Muscle of arm (tissue), 12 donors: ENCODE data around the gene SEMG2. TPM values are rescaled to one million over a fixed set of nuclear protein-coding genes. Genes with fewer than 3 reads are reported as not detected.

Source experiments
- DNase-seq: peaks from one replicate; pipeline ENCODE4 v3.0.0-alpha.2; 2013
- polyA plus RNA-seq, 12 donors: library from polyadenylated mRNA; unstranded; fragments of 120-200 nt; gene quantifications; one replicate each; pipeline ENCODE4 v1.2.1, GENCODE V29; 2013; ENCODE audit not compliant: insufficient read length in 12 of 12

SEMG2 gene
- polyA plus RNA-seq, 12 donors = not detected

DNA sequence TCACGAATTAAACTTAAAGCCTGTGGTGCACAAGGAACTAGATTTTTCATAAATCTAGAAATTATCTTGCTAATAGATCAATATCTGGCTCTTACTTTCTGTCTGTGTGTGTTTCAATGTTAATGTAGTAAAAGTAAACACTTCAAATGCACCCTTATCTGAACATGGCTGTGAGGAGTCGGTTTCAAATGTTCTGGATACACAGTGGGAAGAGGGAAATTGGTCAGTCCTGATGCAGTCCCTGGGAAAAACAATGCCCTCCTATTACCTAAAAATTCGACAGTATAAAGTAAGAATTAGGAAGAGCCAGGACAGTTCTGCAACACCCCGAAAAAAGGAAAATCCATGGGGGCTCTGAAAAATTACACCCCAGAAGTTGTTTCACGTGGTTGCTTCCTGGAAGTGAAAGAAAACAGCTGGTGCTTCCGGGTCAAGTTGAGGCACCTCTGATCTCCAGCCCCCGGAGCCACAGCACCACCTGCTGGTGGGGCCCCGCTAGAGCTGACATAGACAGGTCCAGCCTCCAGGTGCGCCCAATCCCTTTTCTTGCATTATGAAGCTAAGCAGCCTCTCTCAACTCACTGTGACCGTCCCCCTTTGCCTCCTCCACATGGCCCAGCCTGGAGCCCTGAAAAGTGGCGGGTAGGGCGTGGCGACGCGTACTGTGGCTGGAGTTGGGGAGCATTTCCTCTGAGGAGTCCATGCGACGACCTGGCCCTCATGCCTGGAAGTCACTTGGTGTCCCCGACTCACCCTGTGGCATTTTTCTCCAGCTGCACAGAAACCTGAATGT is 8.3 kb downstream of the SEMG2 start:
- no peak for DNase-seq

GRCh38 chr20:45230631-45231030 is 9.5 kb downstream of the SEMG2 start:
- no peak for DNase-seq

GRCh38 chr20:45235995-45236394 is 14.8 kb downstream of the SEMG2 start:
- DNase-seq = no peak

DNA sequence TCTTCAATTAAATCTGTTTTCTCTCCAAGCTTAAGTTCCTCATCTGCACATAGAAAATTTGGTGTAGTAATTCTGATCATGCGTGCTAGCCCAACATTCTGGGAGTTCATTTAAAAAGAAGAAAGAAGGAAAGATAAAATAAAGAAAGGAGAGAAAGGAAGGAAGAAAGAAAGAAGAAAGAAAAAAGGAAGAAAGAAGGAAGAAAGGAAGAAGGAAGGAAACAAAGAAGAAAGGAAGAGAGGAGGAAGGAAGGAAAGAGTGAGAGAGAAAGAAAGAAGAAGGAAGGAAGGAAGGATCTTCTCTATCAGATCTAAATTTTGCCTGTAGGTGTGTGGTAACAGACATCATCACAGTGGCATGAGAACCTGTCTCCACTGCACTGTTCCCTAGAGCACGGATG is 17.0 kb downstream of the SEMG2 start:
- DNase-seq = no peak

DNA sequence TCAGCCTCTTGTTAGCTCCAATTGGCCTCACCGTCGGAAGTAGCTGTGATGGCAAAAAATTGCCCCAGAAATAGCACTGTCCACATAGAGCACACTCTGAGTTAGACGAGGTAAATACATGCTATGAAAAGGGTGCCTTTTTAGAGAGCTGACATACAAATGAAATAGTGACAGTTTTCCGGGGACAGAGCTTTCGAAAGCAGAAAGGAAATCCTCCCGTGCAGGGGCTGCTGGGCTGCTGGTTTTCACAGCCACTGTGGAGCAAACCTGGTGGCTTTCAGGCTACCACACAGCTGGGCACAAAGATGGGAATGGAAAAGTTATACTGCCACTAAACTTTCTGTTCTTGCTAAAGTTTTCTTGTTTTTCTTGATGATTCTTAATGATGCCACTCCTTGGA is 24.9 kb downstream of the SEMG2 start:
- no peak for DNase-seq

DNA sequence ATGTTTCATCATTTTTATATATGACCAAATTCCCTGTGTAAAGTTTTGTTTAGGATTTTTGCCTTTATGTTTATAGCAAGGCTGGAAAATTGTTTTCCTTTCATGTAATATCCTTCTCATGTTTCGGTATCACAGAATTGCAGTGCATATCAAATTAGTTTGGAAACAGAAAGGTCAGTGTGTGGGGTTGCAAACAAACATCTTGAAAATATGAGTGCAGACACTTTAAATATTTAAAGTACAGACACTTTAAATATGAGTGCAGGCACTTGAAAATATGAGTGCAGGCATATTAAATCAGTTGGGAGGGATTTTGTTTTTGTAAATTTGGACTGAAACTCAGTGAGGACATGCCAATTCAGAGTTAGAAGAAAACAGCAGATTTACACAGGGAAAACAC is 26.7 kb downstream of the SEMG2 start:
- no peak for DNase-seq

DNA sequence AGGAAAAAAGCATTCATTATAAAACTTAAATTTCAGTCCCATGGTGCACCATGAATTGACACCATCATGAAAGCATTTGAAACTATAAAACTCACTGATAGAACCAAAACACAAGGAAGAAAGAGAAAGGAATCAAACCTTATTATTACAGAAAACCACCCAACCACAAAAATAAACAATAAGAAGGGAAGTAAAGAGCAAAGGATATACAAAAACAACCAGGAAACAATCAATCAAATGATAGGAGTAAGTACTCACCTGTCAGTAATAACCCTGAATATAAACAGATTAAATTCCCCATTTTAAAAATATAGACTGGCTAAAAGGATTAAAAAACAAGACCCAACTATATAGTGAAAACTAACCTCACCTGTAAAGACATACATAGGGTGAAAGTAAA is 27.4 kb downstream of the SEMG2 start:
- DNase-seq = no peak

GRCh38 chr20:45251884-45252560 is 30.8 kb downstream of the SEMG2 start:
- DNase-seq = no peak

DNA sequence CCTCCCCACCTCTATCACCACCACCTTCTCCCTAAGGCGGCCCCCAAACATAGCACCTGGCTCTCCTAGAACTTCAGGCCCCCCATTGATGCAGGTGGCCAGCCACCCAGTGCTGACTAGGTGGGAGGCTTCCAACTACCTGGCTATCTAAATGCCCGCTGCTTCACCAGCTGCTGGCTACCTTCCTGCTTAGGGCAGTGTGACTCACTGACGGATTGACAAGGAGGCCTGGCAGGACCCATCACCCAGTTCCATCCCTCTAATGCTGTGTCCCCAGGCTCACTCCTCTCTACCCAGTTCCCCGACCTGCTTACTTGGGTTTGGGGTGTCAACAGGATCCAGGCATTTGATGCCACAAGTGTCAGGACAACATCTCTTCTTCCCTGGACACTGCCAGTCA is 32.1 kb downstream of the SEMG2 start:
- no peak for DNase-seq

DNA sequence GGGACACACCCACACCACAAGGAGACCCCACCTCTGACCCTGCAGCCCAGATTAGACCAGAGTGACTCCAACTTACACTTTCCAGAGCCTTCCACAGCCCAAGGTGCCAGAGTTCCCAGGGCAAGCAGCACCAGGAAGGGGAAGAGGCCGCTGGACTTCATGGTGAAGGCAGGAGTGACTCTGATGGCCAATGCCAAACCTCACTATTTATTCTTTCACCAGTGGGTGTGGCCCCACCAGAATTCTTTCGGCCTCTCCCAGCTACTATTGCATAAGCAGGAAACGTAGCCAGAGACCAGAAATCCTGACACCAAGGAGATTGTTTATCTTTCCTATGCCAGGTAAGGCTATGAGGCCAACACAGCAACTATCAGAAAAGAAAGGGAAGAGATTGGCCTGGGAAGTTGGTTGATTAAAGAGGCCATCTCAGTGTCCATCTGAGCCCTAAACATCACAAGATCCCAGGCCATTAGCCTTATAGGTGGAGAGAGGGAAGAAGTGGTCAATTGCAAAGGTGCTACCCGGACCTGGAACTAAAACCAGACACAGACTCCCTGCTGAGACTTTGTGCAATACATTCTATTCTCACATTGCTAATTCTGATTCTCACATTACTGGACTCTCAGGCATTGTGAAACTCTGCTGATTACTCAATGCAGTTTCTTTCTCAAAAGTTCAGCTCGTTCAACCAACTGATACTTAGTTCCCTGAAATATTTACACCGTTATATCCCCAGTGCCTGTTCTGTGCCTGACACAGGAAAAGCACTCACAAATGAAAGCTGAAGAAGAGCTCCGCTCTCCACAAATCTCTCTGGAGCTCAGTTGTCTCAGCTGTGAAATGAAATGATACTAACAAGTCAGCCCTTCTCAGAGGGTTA is 33.5 kb downstream of the SEMG2 start, which contains the start of gene SLPI:
Gene SLPI, minus strand, starts transcription at position 182 of the 880 bp plus-strand sequence. Its CDS starts 21 bp downstream, at position 161.
- DNase-seq = no peak

DNA sequence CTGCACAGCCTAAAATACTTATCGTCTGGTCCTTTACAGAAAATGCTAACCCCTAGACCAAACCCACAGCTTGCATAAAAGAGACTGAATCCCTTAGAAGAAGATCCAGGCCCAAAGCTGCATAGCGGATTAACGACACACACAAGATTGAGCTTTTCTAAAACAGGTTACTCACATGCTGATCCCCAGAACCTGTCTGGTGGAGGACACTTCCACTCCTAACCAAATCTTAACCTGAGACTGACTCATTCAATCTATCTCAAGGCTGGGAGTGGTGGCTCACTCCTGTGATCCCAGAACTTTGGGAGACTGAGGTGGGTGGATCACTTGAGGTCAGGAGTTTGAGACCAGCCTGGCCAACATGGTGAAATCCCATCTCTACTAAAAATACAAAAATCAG is 36.0 kb downstream of the SEMG2 start:
- no peak for DNase-seq

- no peak for DNase-seq
Measured at GRCh38 chr20:45257711-45258110, 36.5 kb downstream of the SEMG2 start.

DNA sequence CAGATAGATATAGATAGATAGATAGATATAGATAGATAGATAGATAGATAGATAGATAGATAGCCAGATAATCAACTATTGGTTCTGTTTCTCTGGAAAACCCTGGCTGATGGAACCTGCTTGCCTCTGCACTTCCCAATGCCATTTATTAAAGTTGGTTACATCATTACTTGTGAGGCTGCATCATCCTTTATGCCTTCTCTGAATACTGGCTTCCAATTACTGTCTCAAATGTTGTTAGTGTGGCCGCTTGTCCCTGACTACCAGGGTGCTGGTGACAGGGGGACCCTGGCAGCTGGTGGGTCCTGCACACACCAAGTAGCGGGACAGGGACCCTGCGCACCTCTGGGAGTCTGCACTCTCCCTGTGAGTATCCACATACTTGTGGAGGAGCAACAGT is 37.1 kb downstream of the SEMG2 start:
- DNase-seq = no peak

GRCh38 chr20:45258664-45259063 is 37.5 kb downstream of the SEMG2 start:
- DNase-seq = no peak

DNA sequence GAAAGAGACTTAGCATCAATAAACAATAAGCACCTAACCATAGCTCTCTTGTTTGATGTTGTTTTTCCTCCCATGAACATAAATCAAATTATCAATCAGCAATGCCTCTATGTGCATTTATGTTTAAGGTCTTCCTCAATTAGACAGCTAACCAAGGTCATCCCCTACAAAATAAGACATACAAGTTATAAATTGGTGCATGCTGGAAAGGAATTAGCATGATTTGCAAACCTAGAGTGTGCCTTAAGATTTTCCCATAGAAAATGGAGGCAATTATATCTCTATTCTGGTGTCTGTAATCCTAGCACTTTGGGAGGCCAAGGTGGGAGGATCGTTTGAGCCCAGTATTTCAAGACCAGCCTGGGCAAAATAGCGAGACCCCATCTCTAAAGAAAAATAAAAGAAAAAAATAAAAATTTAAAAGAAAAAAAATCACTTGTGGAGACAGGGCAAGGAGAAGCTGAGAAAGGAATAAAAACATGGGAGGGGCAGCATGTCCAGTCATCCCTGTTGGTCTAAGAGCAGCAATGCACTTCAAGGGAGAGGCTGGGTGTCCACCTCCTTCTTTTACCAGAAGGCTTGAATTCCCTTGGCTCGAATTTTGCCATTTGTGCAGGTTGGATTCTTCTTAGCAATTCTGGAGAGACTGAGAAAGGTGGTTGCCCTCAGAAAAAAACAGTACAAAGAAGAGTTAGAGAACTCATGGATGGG is 42.5 kb downstream of the SEMG2 start:
- DNase-seq = no peak

DNA sequence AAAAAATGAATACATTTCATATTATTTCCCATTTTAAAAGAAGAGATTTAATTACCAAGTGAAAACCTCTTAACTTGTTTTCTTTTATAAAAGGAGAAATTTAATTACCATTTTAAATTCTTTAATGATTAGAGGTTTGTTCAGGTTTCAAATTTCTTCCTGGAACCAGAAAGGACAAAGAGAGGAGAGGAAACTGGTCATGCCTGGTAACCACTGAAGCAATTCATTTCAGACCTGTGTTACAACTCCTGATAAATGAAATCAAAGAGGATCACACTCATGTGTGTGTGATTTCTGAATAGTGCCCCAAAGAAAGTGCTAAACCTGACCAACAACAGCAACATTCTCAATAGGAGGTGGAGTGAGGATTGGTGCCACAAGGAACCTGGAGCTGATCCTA is 45.8 kb downstream of the SEMG2 start:
- DNase-seq = no peak

DNA sequence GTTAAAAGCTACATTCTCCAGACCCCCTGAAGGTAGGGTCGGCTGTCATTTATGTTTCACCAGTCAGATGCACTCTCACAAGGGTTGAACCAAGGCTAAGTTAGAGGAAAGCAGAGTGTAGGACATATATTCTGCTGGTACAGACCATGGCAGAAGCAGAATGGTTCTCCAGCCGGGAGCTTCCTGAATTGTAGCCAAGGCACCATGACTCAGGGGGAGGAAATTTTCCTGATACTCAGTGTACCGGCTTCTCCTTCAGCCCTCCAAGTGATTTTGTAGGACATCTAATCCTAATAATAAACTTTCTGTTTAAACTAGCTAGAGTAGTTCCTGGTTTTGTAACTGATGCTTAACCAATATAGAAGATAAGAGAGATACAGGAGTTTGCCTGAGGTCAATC is 47.4 kb downstream of the SEMG2 start:
- no peak for DNase-seq

DNA sequence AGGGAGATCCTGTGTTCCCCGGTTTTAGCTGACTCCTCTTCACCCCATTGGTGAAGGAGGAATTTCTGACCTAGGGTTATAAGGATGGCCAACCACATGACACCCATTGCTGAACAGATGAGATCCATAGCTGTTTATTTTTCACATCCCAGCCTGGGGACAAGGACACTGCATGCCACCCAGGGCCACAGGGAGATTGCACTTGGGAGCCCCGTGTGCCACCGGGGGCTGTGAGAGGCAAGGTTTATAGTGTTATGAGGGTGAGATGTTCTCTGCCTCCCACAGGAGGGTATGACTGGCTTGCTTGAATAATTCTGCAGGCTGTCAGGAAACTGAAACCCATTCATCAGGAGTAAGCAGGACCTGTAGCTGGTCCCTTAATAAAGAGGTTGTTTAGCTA is 47.9 kb downstream of the SEMG2 start:
- no peak for DNase-seq

DNA sequence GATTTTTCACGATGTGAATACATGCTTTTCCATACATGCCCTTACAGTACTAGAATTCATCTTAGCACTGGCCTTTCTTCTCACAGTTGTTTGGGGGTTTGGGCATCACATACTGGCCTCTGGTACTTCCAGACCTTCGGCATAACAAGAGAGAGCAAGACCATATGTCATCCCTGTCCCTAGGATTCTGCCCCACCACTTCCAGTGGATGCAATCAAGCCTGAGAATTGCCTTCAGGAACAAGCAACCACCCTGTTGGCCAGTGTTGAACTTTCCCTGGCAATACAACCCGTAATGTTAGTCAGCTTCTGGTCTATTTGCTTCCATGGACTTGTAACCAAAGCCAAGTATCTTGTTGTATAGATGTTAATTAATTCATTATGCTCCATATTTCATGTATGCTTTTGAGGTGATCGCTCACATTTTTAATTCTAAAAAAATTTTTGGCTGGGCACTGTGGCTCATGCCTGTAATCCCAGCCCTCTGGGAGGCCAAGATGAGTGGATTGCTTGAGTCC is 48.6 kb downstream of the SEMG2 start:
- DNase-seq = no peak
